ENCODE results near the gene MALSU1. TPM values are rescaled to one million over a fixed set of nuclear protein-coding genes. Genes with fewer than 3 reads are reported as not detected.
A peak's percentile ranks its signal among the peaks of the same experiment; 100 is the strongest.
"Not testable (repeated sequence)": the region's sequence is repeated elsewhere in the genome, so short reads cannot be mapped to it uniquely, and the experiment has no call there.

The MALSU1 gene
- total RNA-seq, 1 donor from 2014 or later, result 110 TPM

GRCh38 chr7:23285657-23286646 lies 13.2 kb upstream of the MALSU1 start:
- peak; percentile 76 for DNase-seq

- DNase-seq, result no peak
These were observed 11.5 kb upstream of the MALSU1 start for GRCh38 chr7:23287612-23288011.

GRCh38 chr7:23290993-23291392 lies 8.1 kb upstream of the MALSU1 start:
- no peak for DNase-seq

GRCh38 chr7:23291957-23292560 lies 7.1 kb upstream of the MALSU1 start:
- no peak for DNase-seq

GRCh38 chr7:23292623-23293022 lies 6.5 kb upstream of the MALSU1 start:
- DNase-seq, result no peak

GRCh38 chr7:23293500-23294073 lies 5.6 kb upstream of the MALSU1 start:
- no peak for DNase-seq

- DNase-seq, result no peak
These were observed 4.4 kb upstream of the MALSU1 start for GRCh38 chr7:23294549-23295400.

GRCh38 chr7:23295401-23295697 lies 3.8 kb upstream of the MALSU1 start:
- no peak for DNase-seq

- peak; percentile 75 for DNase-seq
These were observed 828 bp upstream of the MALSU1 start for GRCh38 chr7:23298141-23298881.

- no peak for DNase-seq
These were observed 696 bp downstream of the MALSU1 start for GRCh38 chr7:23299770-23300300.

GRCh38 chr7:23306936-23307521 lies 7.9 kb downstream of the MALSU1 start:
- no peak for DNase-seq

GRCh38 chr7:23308754-23309153 lies 9.6 kb downstream of the MALSU1 start:
- DNase-seq, result no peak

- DNase-seq, result not testable (repeated sequence)
These were observed 13.0 kb downstream of the MALSU1 start for GRCh38 chr7:23312141-23312540.

- DNase-seq, result no peak
These were observed 16.2 kb downstream of the MALSU1 start for GRCh38 chr7:23315366-23315765.

GRCh38 chr7:23331132-23331531 lies 32.0 kb downstream of the MALSU1 start:
- DNase-seq, result no peak

- peak; percentile 27 for DNase-seq
These were observed 33.1 kb downstream of the MALSU1 start for GRCh38 chr7:23332193-23332592.

GRCh38 chr7:23332910-23333612 lies 33.9 kb downstream of the MALSU1 start:
- DNase-seq, result peak; percentile 56

- DNase-seq, result peak; percentile 67
These were observed 34.6 kb downstream of the MALSU1 start for GRCh38 chr7:23333671-23334246.

- DNase-seq, result peak; percentile 69
These were observed 35.4 kb downstream of the MALSU1 start for GRCh38 chr7:23334482-23335056.

GRCh38 chr7:23335136-23335535 lies 36.0 kb downstream of the MALSU1 start:
- no peak for DNase-seq

All from tongue (tissue), 2 donors.